AG09309 (cell line): ENCODE data around the gene SLC6A2.
"Not testable (repeated sequence)": the region's sequence is repeated elsewhere in the genome, so short reads cannot be mapped to it uniquely, and the experiment has no call there.

Experiments used
- DNase-seq: peaks from one replicate; pipeline ENCODE4 v3.0.0-alpha.2; 2010; ENCODE audit warnings: low read depth
- H3K4me3 ChIP-seq: 2 replicates; pipeline ENCODE4 v1.5.1; 2011; ENCODE audit warnings: mild to moderate bottlenecking, low read depth, low read length, moderate library complexity; ENCODE audit not compliant: control insufficient read depth
- CTCF ChIP-seq: IDR thresholded peaks from 2 replicates; pipeline ENCODE4 v1.5.1; 2011; ENCODE audit warnings: mild to moderate bottlenecking, low read depth, low read length, inconsistent platforms; ENCODE audit not compliant: insufficient read depth, control insufficient read depth; ENCODE audit errors: missing control alignments

Gene SLC6A2

GRCh38 chr16:55735120-55735781 is 79.5 kb downstream of the SLC6A2 start:
- TF ChIP-seq CTCF, result no peak
- no peak for DNase-seq

GRCh38 chr16:55736671-55737070 is 80.9 kb downstream of the SLC6A2 start:
- TF ChIP-seq CTCF, result no peak
- no peak overlapping the region for H3K4me3 ChIP-seq
- DNase-seq, result no peak

More at GRCh38 chr16:55735120-55735781, 79.5 kb downstream of the SLC6A2 start:
- no peak overlapping the region for H3K4me3 ChIP-seq

GRCh38 chr16:55737318-55737717 is 81.5 kb downstream of the SLC6A2 start:
- no peak for DNase-seq
- H3K4me3 ChIP-seq, result no peak overlapping the region
- no peak for TF ChIP-seq CTCF

GRCh38 chr16:55737966-55738365 is 82.2 kb downstream of the SLC6A2 start:
- no peak overlapping the region for H3K4me3 ChIP-seq
- DNase-seq, result no peak
- no peak for TF ChIP-seq CTCF

GRCh38 chr16:55746081-55746480 is 90.3 kb downstream of the SLC6A2 start:
- DNase-seq, result no peak
- H3K4me3 ChIP-seq, result no peak overlapping the region
- TF ChIP-seq CTCF, result no peak

GRCh38 chr16:55747785-55748184 is 92.0 kb downstream of the SLC6A2 start:
- TF ChIP-seq CTCF, result no peak
- H3K4me3 ChIP-seq, result no peak overlapping the region
- no peak for DNase-seq

- DNase-seq, H3K4me3 ChIP-seq: not testable (repeated sequence)
Observed at GRCh38 chr16:55752465-55753144, 96.8 kb downstream of the SLC6A2 start.

GRCh38 chr16:55753145-55753631 is 97.4 kb downstream of the SLC6A2 start:
- DNase-seq, H3K4me3 ChIP-seq: not testable (repeated sequence)
